ENCODE measurements around the gene MACO1. TPM values are rescaled to one million over a fixed set of nuclear protein-coding genes. Genes with fewer than 3 reads are reported as not detected.

MACO1 gene
- polyA plus RNA-seq, 2 of the 4 experiments (the other 2 are of a cell fraction) = 6.3 to 7.5 TPM

DNA sequence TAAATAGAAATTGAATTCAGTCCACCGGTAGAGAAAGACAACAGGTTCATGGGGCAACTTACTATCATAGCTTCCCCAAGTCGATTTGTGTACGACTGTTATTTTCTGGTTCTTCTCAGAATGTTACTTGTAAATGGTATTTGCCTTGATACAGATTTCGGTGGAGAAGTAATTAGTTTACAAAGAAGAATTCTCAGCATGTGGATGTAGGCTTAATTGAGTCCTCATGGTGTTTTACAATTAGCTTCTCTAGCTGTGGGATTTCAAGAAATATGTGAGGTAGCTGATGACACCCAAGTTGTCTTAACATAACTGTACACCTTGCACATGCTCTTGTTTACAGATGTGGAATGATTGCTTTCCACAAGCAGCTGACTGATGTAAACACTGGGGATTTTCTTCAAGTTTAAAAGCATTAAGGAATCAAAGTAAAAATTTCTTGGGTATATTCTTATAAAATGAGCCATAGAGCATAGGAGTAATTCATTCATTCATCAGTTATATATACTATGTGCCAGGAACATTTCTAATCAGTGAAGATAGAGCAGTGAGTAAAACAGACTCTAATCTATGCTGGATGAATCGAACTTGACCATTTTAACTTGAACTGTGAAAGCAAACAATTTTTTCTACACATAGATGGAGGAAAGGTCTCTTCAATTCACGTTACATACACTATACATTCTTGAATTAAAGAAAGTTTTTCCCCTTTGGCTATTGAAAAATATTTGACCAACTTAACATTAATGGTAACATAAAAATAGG lies 1.4 kb downstream of the MACO1 start:
- Histone ChIP-seq H3K4me1 (peaks cover 49% of the 10 kb centered on the region), H3K27ac (peak overlapping the region in 1 of 2 experiments; percentile 88; a peak in 3 of 6 replicates), H3K4me2 (peak overlapping the region; percentile 77), H3K9me3 (no peaks in the 10 kb centered on the region), H3K4me3 (peak overlapping the region; percentile 97)
- no peak for FAIRE-seq
- DNase-seq (ENCODE audit: low read depth in 1 of 2, low spot score in 1 of 2) = no peak
- ATAC-seq = no peak
- CTCF ChIA-PET = interaction anchor here (1.4 to 1.6 kb wide), 2 partner anchors 89 to 378 kb away, joined by 4 read pairs; no protein-coding TSS in a partner anchor
- TF ChIP-seq ZNF302 (CRISPR knock-in tag; IDR thresholded peaks at IDR 0.05) (no peak), EHMT2 (IDR thresholded peaks at IDR 0.05; ENCODE audit: low read depth) (no peak), KDM5A (IDR thresholded peaks at IDR 0.05) (no peak), TP53 (CRISPR knock-in tag; IDR thresholded peaks at IDR 0.05) (no peak), JUNB (IDR thresholded peaks at IDR 0.05) (no peak), EP300 (IDR thresholded peaks at IDR 0.05) (no peak), ZC3H11A (IDR thresholded peaks at IDR 0.05) (no peak), HOXA7 (CRISPR knock-in tag; IDR thresholded peaks at IDR 0.05) (no peak), BHLHE40 (IDR thresholded peaks at IDR 0.05; ENCODE audit: low read depth, low read length) (no peak)
- TF ChIP-seq, protein P1, sequence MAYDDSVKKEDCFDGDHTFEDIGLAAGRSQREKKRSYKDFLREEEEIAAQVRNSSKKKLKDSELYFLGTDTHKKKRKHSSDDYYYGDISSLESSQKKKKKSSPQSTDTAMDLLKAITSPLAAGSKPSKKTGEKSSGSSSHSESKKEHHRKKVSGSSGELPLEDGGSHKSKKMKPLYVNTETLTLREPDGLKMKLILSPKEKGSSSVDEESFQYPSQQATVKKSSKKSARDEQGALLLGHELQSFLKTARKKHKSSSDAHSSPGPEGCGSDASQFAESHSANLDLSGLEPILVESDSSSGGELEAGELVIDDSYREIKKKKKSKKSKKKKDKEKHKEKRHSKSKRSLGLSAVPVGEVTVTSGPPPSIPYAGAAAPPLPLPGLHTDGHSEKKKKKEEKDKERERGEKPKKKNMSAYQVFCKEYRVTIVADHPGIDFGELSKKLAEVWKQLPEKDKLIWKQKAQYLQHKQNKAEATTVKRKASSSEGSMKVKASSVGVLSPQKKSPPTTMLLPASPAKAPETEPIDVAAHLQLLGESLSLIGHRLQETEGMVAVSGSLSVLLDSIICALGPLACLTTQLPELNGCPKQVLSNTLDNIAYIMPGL (CRISPR knock-in tag; IDR thresholded peaks at IDR 0.05; ENCODE audit: borderline replicate concordance) = no peak
- POLR2A ChIA-PET = interaction anchor here (2.4 kb wide), 1 partner anchor 185 kb away, joined by 8 read pairs; the partner anchor contains the start of gene RSRP1
- 31% methylated on average over 6 of the region's 6 CpGs for WGBS (ENCODE audit: missing lambda C conversion rate)

GRCh38 chr1:25432749-25433388 lies 2.2 kb downstream of the MACO1 start:
- ChIA-PET POLR2A (no interaction called here), CTCF (interaction anchor here (1.1 to 1.6 kb wide), 2 partner anchors 9 to 88 kb away, joined by 3 to 4 read pairs; no protein-coding TSS in a partner anchor)
- DNase-seq (ENCODE audit: low read depth in 1 of 2, low spot score in 1 of 2) = no peak
- no peak for FAIRE-seq
- H3K4me1 ChIP-seq = peaks cover 49% of the 10 kb centered on the region
- no peaks in the 10 kb centered on the region for H3K9me3 ChIP-seq
- no peak for ATAC-seq
- H3K27ac ChIP-seq = no peak overlapping the region
- H3K4me2 ChIP-seq = peak overlapping the region; percentile 77; the same call in 1 of the 3 replicates
- TF ChIP-seq FOSB (CRISPR knock-in tag; IDR thresholded peaks at IDR 0.05) (no peak), FOSL2 (IDR thresholded peaks at IDR 0.05) (no peak), FOSL2 (CRISPR knock-in tag; IDR thresholded peaks at IDR 0.05) (no peak), ZFP36 (IDR thresholded peaks at IDR 0.05; ENCODE audit: borderline replicate concordance, partially characterized antibody) (no peak), TP53 (CRISPR knock-in tag; IDR thresholded peaks at IDR 0.05) (no peak), JUN (IDR thresholded peaks at IDR 0.05) (no peak)
- TF ChIP-seq, protein P2, sequence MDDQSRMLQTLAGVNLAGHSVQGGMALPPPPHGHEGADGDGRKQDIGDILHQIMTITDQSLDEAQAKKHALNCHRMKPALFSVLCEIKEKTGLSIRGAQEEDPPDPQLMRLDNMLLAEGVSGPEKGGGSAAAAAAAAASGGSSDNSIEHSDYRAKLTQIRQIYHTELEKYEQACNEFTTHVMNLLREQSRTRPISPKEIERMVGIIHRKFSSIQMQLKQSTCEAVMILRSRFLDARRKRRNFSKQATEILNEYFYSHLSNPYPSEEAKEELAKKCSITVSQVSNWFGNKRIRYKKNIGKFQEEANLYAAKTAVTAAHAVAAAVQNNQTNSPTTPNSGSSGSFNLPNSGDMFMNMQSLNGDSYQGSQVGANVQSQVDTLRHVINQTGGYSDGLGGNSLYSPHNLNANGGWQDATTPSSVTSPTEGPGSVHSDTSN (IDR thresholded peaks at IDR 0.05) = no peak
- TF ChIP-seq, protein P3, sequence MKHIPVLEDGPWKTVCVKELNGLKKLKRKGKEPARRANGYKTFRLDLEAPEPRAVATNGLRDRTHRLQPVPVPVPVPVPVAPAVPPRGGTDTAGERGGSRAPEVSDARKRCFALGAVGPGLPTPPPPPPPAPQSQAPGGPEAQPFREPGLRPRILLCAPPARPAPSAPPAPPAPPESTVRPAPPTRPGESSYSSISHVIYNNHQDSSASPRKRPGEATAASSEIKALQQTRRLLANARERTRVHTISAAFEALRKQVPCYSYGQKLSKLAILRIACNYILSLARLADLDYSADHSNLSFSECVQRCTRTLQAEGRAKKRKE (CRISPR knock-in tag; IDR thresholded peaks at IDR 0.05; ENCODE audit: low read depth) = no peak
- H3K4me3 ChIP-seq = no peak overlapping the region
- 84% methylated on average over 6 of the region's 6 CpGs for WGBS (ENCODE audit: missing lambda C conversion rate)

Measured in A549 (cell line).